HG02938 (cell line): Measurements from ENCODE around the gene PRSS3.
A peak's percentile ranks its signal among the peaks of the same experiment; 100 is the strongest.
"Not testable (repeated sequence)": the region's sequence is repeated elsewhere in the genome, so short reads cannot be mapped to it uniquely, and the experiment has no call there.

ENCODE experiments used
- ATAC-seq: cut with Tn5 transposase; IDR thresholded peaks from one replicate; pipeline ENCODE4 v1.9.1; 2021; ENCODE audit warnings: mild to moderate bottlenecking, moderate library complexity; ENCODE audit not compliant: unreplicated experiment

Gene PRSS3

DNA sequence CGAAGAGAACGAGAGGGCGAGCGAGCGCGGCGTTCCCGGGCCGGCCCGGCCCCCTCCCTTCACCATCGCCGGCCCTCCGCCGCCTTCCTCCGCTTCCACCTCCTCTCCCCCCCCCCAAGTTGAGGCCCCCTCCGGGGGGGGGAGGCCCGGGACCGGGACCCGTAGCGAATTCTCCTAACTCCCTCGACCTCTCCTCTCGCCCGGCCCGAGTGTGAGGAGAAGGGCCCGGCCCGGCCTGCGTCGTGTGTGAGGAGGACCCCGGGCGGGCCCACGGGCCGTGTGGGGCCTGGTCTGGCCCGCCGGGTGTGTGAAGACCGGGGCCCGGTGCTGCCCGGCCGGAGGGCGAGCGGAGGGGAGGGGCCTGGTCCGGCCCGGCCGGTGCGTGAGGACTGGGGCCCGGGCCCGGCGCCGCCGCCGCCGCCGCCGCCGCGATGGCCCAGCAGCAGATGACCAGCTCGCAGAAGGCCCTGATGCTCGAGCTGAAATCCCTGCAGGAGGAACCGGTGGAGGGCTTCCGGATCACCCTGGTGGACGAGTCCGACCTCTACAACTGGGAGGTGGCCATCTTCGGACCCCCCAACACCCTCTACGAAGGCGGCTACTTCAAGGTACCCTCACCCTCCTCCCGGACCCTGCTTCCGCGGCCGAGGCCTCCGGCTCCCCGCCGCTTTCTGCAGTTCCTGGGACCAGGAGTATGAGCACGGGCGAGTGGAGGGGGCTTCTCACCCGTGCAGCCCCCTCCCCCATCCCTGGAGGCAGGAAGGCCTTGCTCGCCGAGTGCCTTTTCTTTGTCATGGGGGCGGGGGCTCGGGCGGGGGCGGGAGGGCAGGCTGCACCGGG, 22.2 kb downstream of the PRSS3 start:
- ATAC-seq: peak; percentile 19

DNA sequence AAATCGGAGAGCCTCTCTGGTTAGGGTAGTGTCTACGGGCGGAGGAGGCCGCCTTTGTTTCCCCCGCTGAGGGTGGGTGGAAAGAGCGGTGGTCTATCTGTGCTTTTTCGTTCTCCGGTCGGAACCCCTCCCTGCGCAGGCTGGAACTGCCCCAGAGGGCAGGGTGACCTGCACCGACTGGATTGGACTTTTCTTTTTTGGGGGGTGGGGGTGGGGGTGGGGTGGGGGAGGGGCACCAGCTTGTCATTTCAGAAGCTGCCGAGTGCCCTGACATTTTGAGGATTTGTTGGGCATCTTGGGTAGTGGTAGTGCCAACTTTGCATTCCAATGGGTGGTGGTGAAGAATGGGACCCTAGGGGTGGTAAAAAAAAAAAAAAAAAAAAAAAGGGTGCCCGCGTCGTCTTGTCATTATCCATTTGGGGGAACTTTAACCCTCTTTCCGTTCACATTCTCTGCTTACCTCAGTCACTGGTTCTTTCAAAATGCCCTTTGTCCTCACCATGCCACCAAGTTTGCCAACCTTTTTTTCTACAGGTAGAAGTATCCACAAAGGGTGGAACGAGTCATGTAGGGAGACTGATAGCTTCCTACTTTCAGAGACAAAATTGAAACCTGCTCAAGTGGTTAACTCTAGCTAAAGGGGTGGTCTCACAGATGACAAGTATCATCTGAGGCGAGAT, 22.9 kb downstream of the PRSS3 start:
- no peak for ATAC-seq

DNA sequence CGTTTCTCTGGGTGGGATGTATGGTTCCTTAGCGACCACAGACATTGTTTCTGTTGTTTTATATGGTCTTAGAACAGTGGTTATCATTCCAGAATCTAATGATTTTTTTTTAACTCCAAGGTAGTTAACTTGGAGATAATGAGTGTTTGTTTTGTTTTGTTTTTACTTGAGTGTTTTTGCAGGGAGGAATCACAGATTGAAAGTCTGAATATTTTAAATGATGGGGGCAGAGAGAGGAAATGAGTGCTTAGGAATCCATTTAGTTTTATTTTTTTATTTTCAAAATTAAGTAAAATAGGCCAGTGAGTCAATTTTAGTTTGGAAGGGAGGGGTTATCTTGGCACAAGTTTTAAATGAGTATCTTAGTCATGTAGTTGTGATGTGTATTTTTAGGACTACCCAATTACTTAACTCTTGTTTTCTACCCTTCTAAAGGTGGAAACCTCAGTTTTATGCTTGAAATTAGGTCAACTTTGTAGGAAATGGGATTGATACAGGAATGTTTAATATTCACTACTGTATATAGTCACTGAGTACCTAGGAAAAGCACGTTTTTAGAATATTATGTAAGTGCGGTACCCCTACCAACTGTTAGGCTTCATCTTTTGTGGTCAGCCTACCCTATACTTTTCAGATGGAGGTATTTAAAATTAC, 23.6 kb downstream of the PRSS3 start:
- no peak for ATAC-seq

DNA sequence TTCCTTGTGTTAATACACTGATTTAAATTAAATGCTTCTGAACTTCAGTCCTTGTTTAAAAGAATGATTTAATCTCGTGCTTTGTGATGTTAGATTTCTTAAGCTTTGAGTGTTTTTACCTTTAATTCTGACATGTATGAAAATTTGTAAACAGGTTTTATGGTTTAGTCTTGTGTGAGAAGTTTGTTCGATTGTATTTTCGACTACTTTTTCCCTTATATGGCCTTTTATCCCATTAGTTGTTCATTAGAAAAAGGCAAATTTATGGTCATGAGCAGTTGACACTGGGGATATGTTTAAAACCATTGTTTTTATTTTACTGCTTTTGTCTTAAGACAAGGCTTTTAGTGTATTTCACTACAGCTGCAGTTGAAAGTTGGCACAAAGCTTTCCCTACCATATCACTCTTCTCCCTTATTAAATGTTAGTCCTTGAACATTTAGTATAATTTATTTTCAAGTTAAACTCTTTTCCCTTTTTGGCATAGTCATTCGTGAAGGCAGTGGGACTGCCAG, 24.9 kb downstream of the PRSS3 start:
- ATAC-seq: no peak

DNA sequence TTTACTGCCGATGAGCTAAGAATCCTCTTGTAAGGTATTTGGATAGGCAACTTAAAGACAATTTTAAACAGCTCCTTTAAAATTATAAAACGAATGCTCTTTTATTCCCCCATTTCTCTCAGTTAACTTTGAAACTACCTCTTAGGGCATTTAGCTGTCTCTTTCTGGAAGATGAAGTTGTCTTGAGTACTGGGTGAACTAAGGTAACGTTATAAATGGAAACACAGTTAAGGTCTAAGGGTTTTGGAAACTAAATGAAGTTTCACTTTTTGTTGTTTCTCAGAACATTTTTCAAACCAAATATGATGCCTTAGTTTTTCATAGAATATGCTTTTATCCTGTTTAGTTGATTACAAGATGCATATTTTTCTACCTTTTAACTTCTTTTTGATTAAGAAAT, 28.4 kb downstream of the PRSS3 start:
- no peak for ATAC-seq

DNA sequence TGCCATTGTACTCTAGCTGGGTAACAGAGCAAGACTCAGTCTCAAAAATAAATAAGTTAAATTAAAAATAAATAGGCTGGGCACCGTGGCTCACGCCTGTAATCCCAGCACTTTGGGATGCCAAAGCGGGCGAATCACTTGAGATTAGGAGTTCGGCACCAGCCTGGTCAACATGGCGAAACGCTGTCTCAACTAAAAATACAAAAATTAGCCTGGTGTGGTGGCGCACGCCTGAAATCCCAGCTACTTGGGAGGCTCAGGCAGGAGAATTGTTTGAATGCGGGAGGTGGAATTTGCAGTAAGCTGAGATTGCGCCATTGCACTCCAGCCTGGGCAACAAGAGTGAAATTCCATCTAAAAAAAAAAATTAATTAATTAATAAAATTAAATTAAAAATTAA, 31.9 kb downstream of the PRSS3 start:
- ATAC-seq: not testable (repeated sequence)

DNA sequence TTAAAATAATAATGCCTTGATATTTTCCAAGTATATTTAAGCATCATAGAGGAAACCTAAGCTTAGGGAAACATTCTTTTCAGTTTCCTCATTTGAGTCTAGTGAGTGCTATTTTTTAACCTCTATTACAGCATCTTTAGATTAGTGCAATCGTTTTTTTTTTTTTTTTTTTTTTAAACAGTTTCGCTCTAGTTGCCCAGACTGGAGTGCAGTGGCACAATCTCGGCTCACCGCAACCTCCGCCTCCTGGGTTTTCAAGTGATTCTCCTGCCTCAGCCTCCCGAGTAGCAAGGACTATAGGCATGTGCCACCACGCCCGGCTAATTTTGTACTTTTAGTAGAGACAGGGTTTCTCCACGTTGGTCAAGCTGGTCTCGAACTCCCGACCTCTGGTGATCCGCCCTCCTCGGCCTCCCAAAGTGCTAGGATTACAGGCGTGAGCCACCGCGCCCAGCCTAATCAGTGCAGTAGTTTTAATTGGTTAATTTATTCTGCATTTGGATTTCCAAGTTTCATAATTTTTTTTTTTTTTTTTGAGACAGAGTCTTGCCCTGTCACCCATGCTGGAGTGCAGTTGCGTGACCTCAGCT, 34.4 kb downstream of the PRSS3 start:
- ATAC-seq: not testable (repeated sequence)

DNA sequence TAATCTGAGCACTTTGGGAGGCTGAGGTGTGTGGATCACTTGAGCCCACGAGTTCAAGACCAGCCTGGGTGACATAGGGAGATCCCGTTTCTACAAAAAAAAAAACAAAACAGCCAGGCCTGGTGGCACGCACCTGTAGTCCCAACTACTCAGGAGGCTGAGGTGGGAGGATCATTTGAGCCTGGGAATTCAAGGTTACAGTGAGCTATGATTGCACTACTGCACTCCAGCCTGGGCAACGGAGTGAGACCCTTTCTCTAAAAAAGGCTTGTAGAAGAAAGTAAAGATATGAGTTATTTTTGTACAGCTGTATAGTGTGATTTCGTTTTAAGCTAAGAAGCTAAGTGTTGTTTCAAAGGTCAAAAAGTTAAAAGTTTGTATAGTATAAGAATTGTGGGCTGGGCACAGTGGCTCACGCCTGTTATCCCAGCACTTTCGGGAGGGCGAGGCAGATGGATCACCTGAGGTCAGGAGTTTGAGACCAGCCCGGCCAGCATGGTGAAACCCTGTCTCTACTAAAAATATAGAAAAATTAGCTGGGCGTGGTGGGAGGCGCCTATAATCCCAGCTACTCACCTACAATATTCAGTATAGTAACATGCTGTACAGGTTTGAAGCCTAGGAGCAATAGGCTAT, 40.4 kb downstream of the PRSS3 start:
- ATAC-seq: no peak

DNA sequence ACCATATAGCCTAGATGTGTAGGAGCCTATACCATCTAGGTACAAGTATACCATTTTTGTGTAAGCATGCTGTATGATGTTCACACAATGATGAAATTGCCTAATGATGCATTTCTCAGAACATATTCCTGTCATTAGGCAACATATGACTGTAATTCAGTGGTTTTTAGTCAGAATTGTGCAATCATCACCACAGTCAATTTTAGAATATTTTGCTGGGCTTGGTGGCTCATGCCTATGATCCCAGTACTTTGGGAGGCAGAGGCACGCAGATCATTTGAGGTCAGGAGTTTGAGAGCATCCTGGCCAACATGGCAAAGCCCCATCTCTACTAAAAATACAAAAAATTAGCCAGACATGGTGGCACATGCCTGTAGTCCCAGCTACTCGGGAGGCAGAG, 40.9 kb downstream of the PRSS3 start:
- ATAC-seq: not testable (repeated sequence)

DNA sequence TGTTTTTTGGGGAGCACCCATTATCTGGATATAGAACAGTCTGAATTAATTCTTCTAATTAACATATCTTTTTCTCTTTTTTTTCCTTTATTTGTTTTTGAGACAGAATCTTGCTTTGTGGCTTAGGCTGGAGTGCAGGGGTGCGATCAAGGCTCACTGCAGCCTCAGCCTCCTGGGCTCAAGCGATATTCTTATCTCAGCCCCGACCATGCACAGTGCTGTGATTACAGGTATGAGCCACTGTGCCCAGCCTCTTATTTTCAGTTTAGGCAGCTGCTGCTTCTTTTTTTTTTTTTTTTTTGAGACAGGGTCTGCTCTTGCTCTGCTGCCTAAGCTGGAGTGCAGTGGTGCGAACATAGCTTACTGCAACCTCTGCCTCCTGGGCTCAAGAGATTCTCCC, 41.8 kb downstream of the PRSS3 start:
- no peak for ATAC-seq

DNA sequence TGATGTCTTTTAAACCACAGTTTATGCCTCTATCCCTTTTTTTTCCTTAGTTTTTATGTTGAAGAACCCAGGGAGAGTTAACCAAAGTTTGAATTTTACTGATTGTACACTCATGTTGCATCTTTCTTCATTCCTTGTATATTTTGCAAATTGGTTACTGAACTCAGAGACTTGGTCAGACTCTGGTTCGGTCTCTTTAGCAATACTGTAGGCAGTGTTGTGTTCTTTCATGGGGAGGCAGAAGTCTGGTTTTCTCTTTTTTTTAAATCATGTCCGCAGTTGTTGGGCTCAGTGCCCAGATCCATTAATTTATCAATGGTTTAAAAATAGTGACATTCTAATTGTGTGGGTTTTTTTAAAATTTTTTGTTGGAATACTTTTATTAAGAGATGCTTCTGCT, 45.0 kb downstream of the PRSS3 start:
- no peak for ATAC-seq

DNA sequence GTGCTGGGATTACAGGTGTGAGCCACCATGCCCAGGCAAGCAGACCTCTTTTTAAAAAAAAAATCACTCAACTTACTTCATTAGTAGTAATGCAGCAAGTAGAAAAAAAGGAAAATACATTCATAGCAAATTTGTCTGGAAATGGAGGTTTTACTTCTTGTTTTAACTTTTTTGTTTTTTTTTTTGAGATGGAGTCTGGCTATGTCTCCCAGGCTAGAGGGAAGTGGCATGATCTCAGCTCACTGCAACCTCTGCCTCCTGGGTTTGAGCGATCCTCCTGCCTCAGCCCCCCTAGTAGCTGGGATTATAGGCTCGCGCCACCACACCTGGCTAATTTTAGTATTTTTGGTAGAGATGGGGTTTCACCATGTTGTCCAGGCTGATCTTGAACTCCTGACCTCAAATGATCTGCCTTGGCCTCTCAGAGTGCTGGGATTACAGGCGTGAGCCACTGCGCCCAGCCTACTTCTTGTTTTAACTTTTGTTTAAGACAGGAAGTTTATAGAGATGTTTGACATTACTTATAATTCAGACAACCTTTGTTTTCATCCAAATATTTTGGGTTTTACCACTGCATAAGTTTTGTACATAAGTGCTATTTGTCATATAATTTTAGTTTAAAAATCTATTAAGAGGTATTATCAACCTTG, 48.1 kb downstream of the PRSS3 start:
- ATAC-seq: no peak

DNA sequence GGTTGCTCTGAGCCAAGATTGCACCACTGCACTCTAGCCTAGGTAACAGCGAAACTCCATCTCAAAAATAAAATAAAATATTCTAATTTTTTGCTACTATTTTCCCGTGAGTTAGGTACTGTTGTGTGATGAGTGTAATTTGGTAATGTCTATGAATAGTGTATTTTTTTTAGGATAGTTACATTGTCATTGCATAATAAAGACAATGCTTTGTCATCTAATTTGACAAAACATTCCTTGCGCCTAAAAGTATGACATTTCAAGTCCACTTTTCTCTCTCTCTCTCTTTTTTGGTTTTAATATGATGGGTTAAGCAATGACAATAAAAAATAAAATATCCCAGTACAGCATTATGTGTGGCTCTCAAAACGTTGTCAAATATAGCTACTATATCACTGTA, 50.9 kb downstream of the PRSS3 start:
- ATAC-seq: no peak

DNA sequence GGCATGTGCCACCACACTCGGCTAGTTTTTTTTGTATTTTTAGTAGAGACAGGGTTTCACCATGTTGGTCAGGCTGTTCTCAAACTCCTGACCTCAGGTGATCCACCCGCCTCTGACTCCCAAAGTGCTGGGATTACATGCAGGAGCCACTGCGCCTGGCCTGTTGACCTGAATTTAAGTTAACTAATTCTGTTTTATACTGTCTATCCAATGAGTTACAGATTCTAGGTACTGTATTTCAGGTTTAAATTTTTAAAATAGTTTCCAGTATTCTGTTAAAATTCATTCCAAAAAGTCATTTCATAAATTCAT, 52.5 kb downstream of the PRSS3 start:
- ATAC-seq: not testable (repeated sequence)
